Endothelial cell of umbilical vein (primary cell): Measurements from ENCODE around the gene TMEM184B. TPM values are rescaled to one million over a fixed set of nuclear protein-coding genes. Genes with fewer than 3 reads are reported as not detected.

Experiments
- BruUV-seq: library from RNA; stranded (reverse); fragments of 400-500 nt; replicated peaks from 2 replicates; lab custom pipeline; 2021; lab: Mats Ljungman, UMichigan
- CTCF ChIA-PET: fragments of 300-600, 350-600 bp; sonication (Branson Sonifier 250); formaldehyde crosslinking; loops from one replicate; lab custom pipeline; 2021; ENCODE audit warnings: antibody characterized with exemption, inconsistent platforms; lab: Charles Lee
- POLR2A ChIA-PET: fragments of 300-600, 350-600 bp; sonication (Branson Sonifier 250); formaldehyde crosslinking; loops from one replicate; lab custom pipeline; 2021; ENCODE audit warnings: antibody characterized with exemption, inconsistent platforms; lab: Charles Lee
- DNase-seq: peaks from one replicate; pipeline ENCODE4 v3.0.0-alpha.2; 2011; ENCODE audit warnings: low read depth, low spot score
- FAIRE-seq: peaks from 2 replicates; lab custom pipeline; 2011; peaks lifted over from hg19 to GRCh38; lab: Jason Lieb, UNC
- H2AFZ ChIP-seq: 2 replicates; pipeline ENCODE4 v1.6.0; 2012; ENCODE audit warnings: low read depth, low read length, control low read depth, inconsistent platforms
- H3K27ac ChIP-seq: 2 replicates; pipeline ENCODE4 v1.5.1; 2011; ENCODE audit warnings: low read depth, mild to moderate bottlenecking, control low read depth, low read length, moderate library complexity; ENCODE audit not compliant: insufficient read depth
- H3K27me3 ChIP-seq, 2 experiments: 2 replicates each; pipeline versions ENCODE4 v1.6.0 to v1.6.1; 2011; ENCODE audit warnings: low read length in 2 of 2, mixed read lengths in 1 of 2; ENCODE audit not compliant: control insufficient read depth in 2 of 2, insufficient read depth in 2 of 2
- H3K36me3 ChIP-seq, 2 experiments: 2 replicates in 1 of 2; 3 replicates in 1 of 2; pipeline ENCODE4 v1.5.1; 2011; ENCODE audit warnings: low read length in 2 of 2, mild to moderate bottlenecking in 1 of 2, moderate library complexity in 1 of 2; ENCODE audit not compliant: control insufficient read depth in 2 of 2, insufficient read depth in 2 of 2; ENCODE audit errors: extremely low read depth in 1 of 2
- H3K4me1 ChIP-seq: 3 replicates; pipeline ENCODE4 v1.5.1; 2011; ENCODE audit warnings: mild to moderate bottlenecking, low read length; ENCODE audit not compliant: control insufficient read depth, insufficient read depth; ENCODE audit errors: extremely low read depth
- H3K4me2 ChIP-seq: 2 replicates; pipeline ENCODE4 v1.6.1; 2011; ENCODE audit warnings: low read length, control low read depth, mixed read lengths; ENCODE audit not compliant: insufficient read depth
- H3K4me3 ChIP-seq, 3 experiments: fragments of 200-600 bp in 1 of 3; sonication (generic), shearing (Covaris generic) in 1 of 3; replicated peaks in 1 of 3; 2 replicates each; pipeline ENCODE4 v1.5.1; 2011 to 2016; ENCODE audit warnings: control low read depth in 3 of 3, low read length in 3 of 3, mild to moderate bottlenecking in 2 of 3, inconsistent platforms in 1 of 3, low read depth in 1 of 3, moderate library complexity in 1 of 3; ENCODE audit not compliant: insufficient read depth in 1 of 3
- H3K79me2 ChIP-seq: 2 replicates; pipeline ENCODE4 v1.6.0; 2012; ENCODE audit warnings: low read length, inconsistent platforms; ENCODE audit not compliant: control insufficient read depth, insufficient read depth
- H3K9ac ChIP-seq: replicated peaks from 2 replicates; pipeline ENCODE3; 2011; ENCODE audit warnings: low read length, control low read depth; ENCODE audit not compliant: insufficient read depth; ENCODE audit errors: extremely low read depth
- H3K9me1 ChIP-seq: replicated peaks from 3 replicates; pipeline ENCODE4 v1.6.0; 2011; ENCODE audit warnings: mild to moderate bottlenecking, low read length; ENCODE audit not compliant: control insufficient read depth, insufficient read depth; ENCODE audit errors: extremely low read depth
- H3K9me3 ChIP-seq: replicated peaks from 2 replicates; pipeline ENCODE4 v1.5.1; 2012; ENCODE audit warnings: low read length, inconsistent platforms; ENCODE audit not compliant: control insufficient read depth, insufficient read depth
- H4K20me1 ChIP-seq: replicated peaks from 2 replicates; pipeline ENCODE3; 2011; ENCODE audit warnings: mild to moderate bottlenecking, low read length; ENCODE audit not compliant: control insufficient read depth, insufficient read depth; ENCODE audit errors: extremely low read depth
- FOS ChIP-seq: IDR thresholded peaks from 2 replicates; pipeline ENCODE4 v1.6.1; 2011; ENCODE audit warnings: mild to moderate bottlenecking, low read length, moderate library complexity, borderline replicate concordance; ENCODE audit not compliant: insufficient read depth
- JUN ChIP-seq: IDR thresholded peaks from 2 replicates; pipeline ENCODE4 v1.6.1; 2011; ENCODE audit warnings: borderline replicate concordance, low read depth; ENCODE audit not compliant: insufficient read length, insufficient read depth
- dilution Hi-C: fragments of 300-500 bp; cut with MboI; formaldehyde crosslinking; loops from one replicate; pipeline ENCODE4 v1.15.0; 2019; ENCODE audit warnings: low sequenced_read_pairs; ENCODE audit not compliant: extremely low pct_ligation_motif_present
- intact Hi-C: fragments of 100-400 bp; cut with micrococcal nuclease; formaldehyde crosslinking; loops from one replicate; pipeline ENCODE4 v1.10.0; 2022
- polyA plus RNA-seq, 4 experiments: library from polyadenylated mRNA; depleted of rRNA in 3 of 4; stranded (reverse) in 3 of 4; unstranded in 1 of 4; fragments of >200 nt; gene quantifications; 2 replicates each; pipeline versions ENCODE4 v1.2.1 to v1.2.3, GENCODE V29; 2011 to 2012; ENCODE audit warnings: missing spikeins in 1 of 4
- total RNA-seq: library from RNA; stranded (reverse); gene quantifications from 2 replicates; pipeline ENCODE4 v1.2.3, GENCODE V29; 2021
- TF ChIP-seq, protein P1 (sequence below), 2 donors: IDR thresholded peaks; 1 replicate in 1 of 2; 2 replicates in 1 of 2; pipeline ENCODE4 v1.5.1; 2011; ENCODE audit warnings: low read length in 2 of 2, mild to moderate bottlenecking in 2 of 2, moderate library complexity in 2 of 2, control low read depth in 1 of 2, inconsistent platforms in 1 of 2, low read depth in 1 of 2; ENCODE audit not compliant: insufficient read depth in 1 of 2; ENCODE audit errors: extremely low read depth in 1 of 2

The TMEM184B gene
- total and polyA plus RNA-seq, 2 donors (not counting 3 experiments of a cell fraction or from before 2014, with no cell fraction given): 72.5 to 96.6 TPM

DNA sequence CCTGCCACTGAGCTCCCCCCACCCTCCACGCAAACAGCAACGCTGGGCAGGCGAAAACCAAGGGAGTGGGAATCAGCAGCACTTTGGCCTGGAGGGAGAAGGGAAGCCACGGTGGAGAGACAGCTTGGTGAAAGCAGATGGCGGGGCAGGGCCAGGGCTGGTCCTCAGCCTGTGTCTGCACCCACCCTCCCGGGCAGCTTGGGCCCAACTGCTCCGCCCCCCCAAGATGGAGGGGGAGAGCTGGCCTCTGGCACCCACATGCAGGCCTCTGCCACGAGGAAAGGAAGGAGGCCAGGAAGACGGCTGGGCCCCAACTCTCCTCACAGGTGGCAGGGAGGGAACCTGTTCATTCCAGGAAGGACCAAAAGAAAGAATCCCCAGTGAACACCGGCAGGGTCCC lies 53.2 kb downstream of the TMEM184B start:
- dilution Hi-C loops: no loop called here
- no peaks in the 10 kb centered on the region for H3K27me3 ChIP-seq
- CTCF ChIA-PET: interaction anchor here (0.7 to 5.6 kb wide), 9 partner anchors 10 to 167 kb away, joined by 3 to 44 read pairs (median 4); partner anchors contain the start of gene MAFF
- H3K4me3 ChIP-seq: no peak overlapping the region
- no peaks in the 10 kb centered on the region for H3K9me3 ChIP-seq
- no TSS peak for BruUV-seq
- peaks cover 6 to 27% of the 10 kb centered on the region in 2 experiments for H3K36me3 ChIP-seq
- no peaks in the 10 kb centered on the region for H3K9me1 ChIP-seq
- H3K4me2 ChIP-seq: no peak overlapping the region
- H4K20me1 ChIP-seq: no peaks in the 10 kb centered on the region
- no peak overlapping the region for H2AFZ ChIP-seq
- H3K79me2 ChIP-seq: peaks cover 3% of the 10 kb centered on the region
- peak overlapping the region; percentile 98 for H3K27ac ChIP-seq
- POLR2A ChIA-PET: interaction anchor here (1.5 kb wide), 1 partner anchor 18 kb away, joined by 4 read pairs; the partner anchor contains the start of gene MAFF
- intact Hi-C loops: loop anchor here (5.0 kb wide), 1 partner anchor 98 kb away; the partner anchor contains the start of gene CSNK1E
- FAIRE-seq (peak; percentile 60), DNase-seq (no peak)
- TF ChIP-seq FOS: no peak
- TF ChIP-seq JUN: no peak
- TF ChIP-seq, protein P1, sequence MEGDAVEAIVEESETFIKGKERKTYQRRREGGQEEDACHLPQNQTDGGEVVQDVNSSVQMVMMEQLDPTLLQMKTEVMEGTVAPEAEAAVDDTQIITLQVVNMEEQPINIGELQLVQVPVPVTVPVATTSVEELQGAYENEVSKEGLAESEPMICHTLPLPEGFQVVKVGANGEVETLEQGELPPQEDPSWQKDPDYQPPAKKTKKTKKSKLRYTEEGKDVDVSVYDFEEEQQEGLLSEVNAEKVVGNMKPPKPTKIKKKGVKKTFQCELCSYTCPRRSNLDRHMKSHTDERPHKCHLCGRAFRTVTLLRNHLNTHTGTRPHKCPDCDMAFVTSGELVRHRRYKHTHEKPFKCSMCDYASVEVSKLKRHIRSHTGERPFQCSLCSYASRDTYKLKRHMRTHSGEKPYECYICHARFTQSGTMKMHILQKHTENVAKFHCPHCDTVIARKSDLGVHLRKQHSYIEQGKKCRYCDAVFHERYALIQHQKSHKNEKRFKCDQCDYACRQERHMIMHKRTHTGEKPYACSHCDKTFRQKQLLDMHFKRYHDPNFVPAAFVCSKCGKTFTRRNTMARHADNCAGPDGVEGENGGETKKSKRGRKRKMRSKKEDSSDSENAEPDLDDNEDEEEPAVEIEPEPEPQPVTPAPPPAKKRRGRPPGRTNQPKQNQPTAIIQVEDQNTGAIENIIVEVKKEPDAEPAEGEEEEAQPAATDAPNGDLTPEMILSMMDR (IDR thresholded peaks at IDR 0.05; ENCODE audit: extremely low read depth in 1 of 2, insufficient read depth in 1 of 2, low read depth in 1 of 2, low read length in 2 of 2): no peak
- peaks cover 40% of the 10 kb centered on the region for H3K4me1 ChIP-seq
- H3K9ac ChIP-seq: peak overlapping the region; percentile 72
